ENCODE data around the gene URAD. TPM values are rescaled to one million over a fixed set of nuclear protein-coding genes. Genes with fewer than 3 reads are reported as not detected.
"Not testable (repeated sequence)": the region's sequence is repeated elsewhere in the genome, so short reads cannot be mapped to it uniquely, and the experiment has no call there.

URAD gene, protein sequence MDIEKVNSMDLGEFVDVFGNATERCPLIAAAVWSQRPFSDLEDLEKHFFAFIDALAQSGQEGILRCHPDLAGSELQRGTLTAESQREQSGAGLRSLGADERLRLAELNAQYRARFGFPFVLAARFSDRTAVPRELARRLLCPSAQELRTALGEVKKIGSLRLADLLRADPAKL
- not detected for polyA plus RNA-seq

DNA sequence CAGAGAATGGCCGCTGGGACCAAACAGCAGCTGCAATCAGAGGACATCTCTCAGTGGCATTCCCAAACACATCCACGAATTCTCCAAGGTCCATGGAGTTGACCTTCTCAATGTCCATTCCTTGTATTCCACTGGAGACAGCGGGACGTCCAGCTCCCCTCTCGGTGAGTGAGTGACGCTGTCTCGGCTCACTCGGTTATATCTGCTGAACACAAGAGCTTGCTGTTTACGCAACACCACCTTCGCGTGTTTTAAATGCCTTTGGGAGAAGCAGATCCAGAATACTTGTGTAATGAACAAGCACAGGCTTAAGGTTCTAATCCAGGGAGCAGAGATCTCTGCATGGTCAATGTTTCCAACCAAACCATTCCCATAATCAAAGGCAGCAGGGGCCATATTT is at the start of gene URAD:
TSS of gene URAD (minus strand) at position 174 of the 400 bp plus-strand sequence. CDS start at position 118, 56 bp downstream.
- no peaks in the 10 kb centered on the region for H3K4me1 ChIP-seq (ENCODE audit: control insufficient read depth in 2 of 2, insufficient read depth in 2 of 2, low read length in 1 of 2)
- no peak within 1 kb of the TSS for H3K27ac ChIP-seq (ENCODE audit: low read depth in 2 of 2, low read length in 1 of 2)
- peaks cover 0 to 5% of the 10 kb centered on the region in 2 donors for H3K27me3 ChIP-seq (ENCODE audit: control insufficient read depth in 1 of 2, insufficient read depth in 2 of 2, low read length in 2 of 2)
- H3K9me3 ChIP-seq (ENCODE audit: control insufficient read depth in 2 of 2, insufficient read depth in 1 of 2, low read depth in 1 of 2, low read length in 1 of 2): no peaks in the 10 kb centered on the region
- H3K4me3 ChIP-seq (ENCODE audit: low read depth in 1 of 2, low read length in 2 of 2): no peak within 1 kb of the TSS
- WGBS, 2 donors: 65 to 74% methylated on average over 11 of the region's 11 CpGs
- no peaks in the 10 kb centered on the region for H3K36me3 ChIP-seq (ENCODE audit: control insufficient read depth in 2 of 2, insufficient read depth in 2 of 2, low read length in 1 of 2)

DNA sequence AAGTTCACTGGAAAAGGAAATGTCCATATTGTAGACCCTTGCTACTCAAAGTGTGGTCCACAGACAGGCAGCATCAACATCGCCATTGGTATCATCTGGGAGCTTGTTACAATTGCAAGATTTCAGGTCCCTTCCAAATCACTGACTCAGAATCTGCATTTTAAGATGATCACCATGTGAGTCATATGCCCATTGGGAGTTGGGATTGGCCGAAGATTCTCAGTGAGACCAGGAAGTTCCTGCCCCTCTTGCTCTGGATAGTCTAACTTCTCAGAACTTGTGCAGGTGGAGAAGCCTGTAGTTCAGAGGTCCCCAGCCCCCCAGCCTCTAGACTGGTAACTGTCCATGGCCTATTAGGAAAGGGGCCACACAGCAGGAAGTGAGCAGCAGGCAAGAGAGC is 48.9 kb upstream of the URAD start:
- Histone ChIP-seq H3K27ac (ENCODE audit: low read depth in 2 of 2, low read length in 1 of 2) (no peak overlapping the region), H3K36me3 (ENCODE audit: control insufficient read depth in 2 of 2, insufficient read depth in 2 of 2, low read length in 1 of 2) (no peaks in the 10 kb centered on the region), H3K4me1 (ENCODE audit: control insufficient read depth in 2 of 2, insufficient read depth in 2 of 2, low read length in 1 of 2) (no peaks in the 10 kb centered on the region), H3K4me3 (ENCODE audit: low read depth in 1 of 2, low read length in 2 of 2) (no peak overlapping the region), H3K27me3 (ENCODE audit: control insufficient read depth in 1 of 2, insufficient read depth in 2 of 2, low read length in 2 of 2) (no peaks in the 10 kb centered on the region), H3K9me3 (ENCODE audit: control insufficient read depth in 2 of 2, insufficient read depth in 1 of 2, low read depth in 1 of 2, low read length in 1 of 2) (no peaks in the 10 kb centered on the region)
- 68 to 71% methylated on average over 2 of the region's 2 CpGs for WGBS, 2 donors

DNA sequence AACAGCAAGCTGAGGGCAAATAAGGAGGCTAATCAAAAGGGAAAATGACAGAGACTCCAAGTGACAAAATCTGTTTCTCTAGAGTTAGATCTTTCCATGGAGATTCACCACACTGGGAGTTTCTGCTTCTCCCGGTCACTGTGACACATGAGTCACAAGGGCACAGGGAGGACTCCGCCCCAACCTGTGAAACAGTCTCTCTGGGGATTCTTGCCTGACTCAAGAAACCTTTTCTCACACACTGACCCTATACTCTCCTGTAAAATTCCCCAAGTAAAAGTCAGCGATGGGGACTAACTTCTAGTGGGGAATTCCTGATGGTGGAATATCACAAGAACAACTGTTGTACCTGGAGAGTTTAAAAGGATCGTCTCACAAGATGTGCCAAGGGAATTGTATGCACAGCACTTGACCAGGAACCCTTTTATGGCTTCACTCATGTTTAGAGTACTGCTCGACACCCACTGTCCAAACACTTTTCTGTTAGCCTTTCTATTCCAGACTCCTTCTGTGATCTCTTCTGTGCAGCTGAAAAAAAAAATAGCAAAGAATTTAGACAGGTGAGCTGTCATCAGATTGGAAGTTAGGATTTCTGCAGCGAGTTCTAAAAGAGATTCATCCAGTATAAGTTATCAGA is 46.8 kb upstream of the URAD start:
- H3K36me3 ChIP-seq (ENCODE audit: control insufficient read depth in 2 of 2, insufficient read depth in 2 of 2, low read length in 1 of 2): no peaks in the 10 kb centered on the region
- WGBS, 2 donors: 49% methylated on average over 6 of the region's 6 CpGs
- H3K27me3 ChIP-seq (ENCODE audit: control insufficient read depth in 1 of 2, insufficient read depth in 2 of 2, low read length in 2 of 2): no peaks in the 10 kb centered on the region
- no peaks in the 10 kb centered on the region for H3K9me3 ChIP-seq (ENCODE audit: control insufficient read depth in 2 of 2, insufficient read depth in 1 of 2, low read depth in 1 of 2, low read length in 1 of 2)
- H3K27ac ChIP-seq (ENCODE audit: low read depth in 2 of 2, low read length in 1 of 2): no peak overlapping the region
- H3K4me1 ChIP-seq (ENCODE audit: control insufficient read depth in 2 of 2, insufficient read depth in 2 of 2, low read length in 1 of 2): no peaks in the 10 kb centered on the region
- no peak overlapping the region for H3K4me3 ChIP-seq (ENCODE audit: low read depth in 1 of 2, low read length in 2 of 2)

DNA sequence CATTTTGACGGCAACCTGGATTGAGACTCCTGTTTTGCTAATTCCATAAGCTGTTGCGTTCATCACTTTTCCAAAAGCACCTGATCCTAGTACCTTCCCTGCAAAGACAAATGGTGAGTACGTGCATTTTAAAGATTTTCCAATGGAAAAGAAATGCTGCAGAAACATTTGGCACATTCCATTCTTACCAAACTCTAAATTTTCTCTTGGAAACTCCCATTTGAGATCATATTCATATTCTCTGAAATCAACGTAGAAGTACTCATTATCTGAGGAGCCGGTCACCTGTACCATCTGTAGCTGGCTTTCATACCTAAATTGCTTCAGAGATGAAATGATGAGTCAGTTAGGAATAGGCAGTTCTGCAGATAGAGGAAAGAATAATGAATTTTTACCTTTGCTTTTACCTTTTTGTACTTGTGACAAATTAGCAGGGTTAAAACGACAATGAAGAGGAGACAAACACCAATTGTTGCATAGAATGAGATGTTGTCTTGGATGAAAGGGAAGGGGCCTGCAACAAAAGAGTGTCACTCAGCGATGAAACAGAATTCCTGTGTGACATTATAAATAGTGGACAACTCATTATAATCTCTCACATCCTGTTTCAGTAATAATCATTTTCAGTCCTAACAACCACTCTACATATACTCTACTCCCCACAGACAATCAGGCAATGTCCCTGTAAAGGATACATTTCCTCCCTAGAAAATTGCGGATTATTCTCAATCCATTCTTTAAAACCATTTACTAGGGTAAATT is 45.6 kb upstream of the URAD start:
- Histone ChIP-seq H3K4me1 (ENCODE audit: control insufficient read depth in 2 of 2, insufficient read depth in 2 of 2, low read length in 1 of 2) (no peaks in the 10 kb centered on the region), H3K36me3 (ENCODE audit: control insufficient read depth in 2 of 2, insufficient read depth in 2 of 2, low read length in 1 of 2) (no peaks in the 10 kb centered on the region), H3K27ac (ENCODE audit: low read depth in 2 of 2, low read length in 1 of 2) (no peak overlapping the region), H3K4me3 (ENCODE audit: low read depth in 1 of 2, low read length in 2 of 2) (no peak overlapping the region), H3K9me3 (ENCODE audit: control insufficient read depth in 2 of 2, insufficient read depth in 1 of 2, low read depth in 1 of 2, low read length in 1 of 2) (no peaks in the 10 kb centered on the region), H3K27me3 (ENCODE audit: control insufficient read depth in 1 of 2, insufficient read depth in 2 of 2, low read length in 2 of 2) (no peaks in the 10 kb centered on the region)
- whole genome bisulfite sequencing, 2 donors: 83 to 84% methylated on average over 8 of the region's 8 CpGs

DNA sequence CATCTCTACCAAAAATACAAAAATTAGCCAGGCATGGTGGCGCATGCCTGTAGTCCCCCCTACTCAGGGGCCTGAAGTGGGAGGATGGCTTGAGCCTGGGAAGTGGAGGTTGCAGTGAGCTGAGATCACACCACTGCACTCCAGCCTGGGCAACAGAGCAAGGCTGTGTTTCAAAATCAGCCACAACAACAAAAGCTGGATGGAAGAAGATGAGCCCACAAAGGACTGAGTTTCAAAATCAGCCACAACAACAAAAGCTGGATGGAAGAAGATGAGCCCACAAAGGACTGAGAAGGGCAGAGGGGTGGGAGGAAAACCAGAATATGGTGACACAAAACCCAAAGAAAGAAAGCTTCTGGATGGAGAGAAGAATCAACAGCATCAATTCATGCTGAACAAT is 43.9 kb upstream of the URAD start:
- not testable (repeated sequence) for H3K4me3 ChIP-seq (ENCODE audit: low read depth in 1 of 2, low read length in 2 of 2); H3K27ac ChIP-seq (ENCODE audit: low read depth in 2 of 2, low read length in 1 of 2); H3K27me3 ChIP-seq (ENCODE audit: control insufficient read depth in 1 of 2, insufficient read depth in 2 of 2, low read length in 2 of 2); H3K36me3 ChIP-seq (ENCODE audit: control insufficient read depth in 2 of 2, insufficient read depth in 2 of 2, low read length in 1 of 2); H3K9me3 ChIP-seq (ENCODE audit: control insufficient read depth in 2 of 2, insufficient read depth in 1 of 2, low read depth in 1 of 2, low read length in 1 of 2); H3K4me1 ChIP-seq (ENCODE audit: control insufficient read depth in 2 of 2, insufficient read depth in 2 of 2, low read length in 1 of 2)
- 89 to 90% methylated on average over 1 of the region's 1 CpG for WGBS, 2 donors

DNA sequence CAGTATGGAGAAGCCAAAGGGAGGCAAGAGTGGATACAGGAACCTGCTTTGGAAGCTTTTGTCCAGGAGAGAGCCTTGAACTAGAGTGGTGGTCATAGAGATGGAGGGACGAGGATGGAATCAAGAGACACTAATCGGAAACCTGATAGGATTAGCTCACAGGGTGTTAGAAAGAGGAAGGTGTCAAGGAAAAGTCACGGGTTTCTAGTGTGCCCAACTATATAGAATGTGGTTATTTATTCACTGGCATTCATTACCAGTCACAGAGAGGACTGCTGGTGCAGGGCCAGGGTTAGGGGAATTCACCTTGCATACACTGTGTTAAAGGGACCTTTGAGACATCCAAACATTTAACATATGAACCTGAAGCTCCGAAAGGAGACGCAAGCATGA is 43.4 kb upstream of the URAD start:
- 76 to 77% methylated on average over 5 of the region's 5 CpGs for WGBS, 2 donors
- H3K4me1 ChIP-seq (ENCODE audit: control insufficient read depth in 2 of 2, insufficient read depth in 2 of 2, low read length in 1 of 2): no peaks in the 10 kb centered on the region
- H3K27ac ChIP-seq (ENCODE audit: low read depth in 2 of 2, low read length in 1 of 2): no peak overlapping the region
- no peak overlapping the region for H3K4me3 ChIP-seq (ENCODE audit: low read depth in 1 of 2, low read length in 2 of 2)
- H3K27me3 ChIP-seq (ENCODE audit: control insufficient read depth in 1 of 2, insufficient read depth in 2 of 2, low read length in 2 of 2): no peaks in the 10 kb centered on the region
- H3K36me3 ChIP-seq (ENCODE audit: control insufficient read depth in 2 of 2, insufficient read depth in 2 of 2, low read length in 1 of 2): no peaks in the 10 kb centered on the region
- H3K9me3 ChIP-seq (ENCODE audit: control insufficient read depth in 2 of 2, insufficient read depth in 1 of 2, low read depth in 1 of 2, low read length in 1 of 2): no peaks in the 10 kb centered on the region

DNA sequence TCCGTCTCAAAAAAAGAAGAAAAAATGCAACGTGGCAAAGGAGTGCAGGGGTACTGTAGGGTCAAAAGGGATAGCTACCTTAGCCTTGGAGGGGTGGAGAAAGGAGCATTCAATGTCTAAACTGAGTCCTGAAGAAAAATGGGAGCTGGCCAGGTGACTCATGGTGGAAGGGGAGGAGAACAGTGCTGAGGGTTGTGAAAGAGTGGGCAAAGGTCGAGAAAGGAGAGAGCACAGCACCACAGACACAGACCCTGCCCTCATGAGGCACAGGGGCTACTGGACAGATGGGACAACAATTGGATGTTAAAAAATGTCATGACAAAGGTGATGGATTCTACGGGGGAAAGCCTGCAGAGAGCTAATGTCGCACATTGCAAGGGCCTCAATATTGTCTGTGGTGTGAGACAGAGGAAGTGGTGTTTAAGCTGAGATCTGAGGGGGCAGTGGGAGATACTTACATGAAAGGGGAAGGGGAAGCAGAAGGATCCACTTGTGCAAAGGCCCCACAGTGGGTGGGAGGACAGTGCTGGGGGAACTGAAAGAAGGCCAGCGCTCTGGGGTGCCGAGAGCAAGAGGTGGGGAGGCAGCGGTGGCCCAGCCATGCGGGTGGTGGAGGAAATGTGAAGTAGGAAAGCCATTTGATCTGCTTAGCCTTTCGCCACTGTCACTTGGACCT is 42.9 kb upstream of the URAD start:
- Histone ChIP-seq H3K27ac (ENCODE audit: low read depth in 2 of 2, low read length in 1 of 2) (no peak overlapping the region), H3K9me3 (ENCODE audit: control insufficient read depth in 2 of 2, insufficient read depth in 1 of 2, low read depth in 1 of 2, low read length in 1 of 2) (no peaks in the 10 kb centered on the region), H3K36me3 (ENCODE audit: control insufficient read depth in 2 of 2, insufficient read depth in 2 of 2, low read length in 1 of 2) (no peaks in the 10 kb centered on the region), H3K4me1 (ENCODE audit: control insufficient read depth in 2 of 2, insufficient read depth in 2 of 2, low read length in 1 of 2) (no peaks in the 10 kb centered on the region), H3K27me3 (ENCODE audit: control insufficient read depth in 1 of 2, insufficient read depth in 2 of 2, low read length in 2 of 2) (no peaks in the 10 kb centered on the region), H3K4me3 (ENCODE audit: low read depth in 1 of 2, low read length in 2 of 2) (no peak overlapping the region)
- 79 to 84% methylated on average over 10 of the region's 10 CpGs for WGBS, 2 donors

DNA sequence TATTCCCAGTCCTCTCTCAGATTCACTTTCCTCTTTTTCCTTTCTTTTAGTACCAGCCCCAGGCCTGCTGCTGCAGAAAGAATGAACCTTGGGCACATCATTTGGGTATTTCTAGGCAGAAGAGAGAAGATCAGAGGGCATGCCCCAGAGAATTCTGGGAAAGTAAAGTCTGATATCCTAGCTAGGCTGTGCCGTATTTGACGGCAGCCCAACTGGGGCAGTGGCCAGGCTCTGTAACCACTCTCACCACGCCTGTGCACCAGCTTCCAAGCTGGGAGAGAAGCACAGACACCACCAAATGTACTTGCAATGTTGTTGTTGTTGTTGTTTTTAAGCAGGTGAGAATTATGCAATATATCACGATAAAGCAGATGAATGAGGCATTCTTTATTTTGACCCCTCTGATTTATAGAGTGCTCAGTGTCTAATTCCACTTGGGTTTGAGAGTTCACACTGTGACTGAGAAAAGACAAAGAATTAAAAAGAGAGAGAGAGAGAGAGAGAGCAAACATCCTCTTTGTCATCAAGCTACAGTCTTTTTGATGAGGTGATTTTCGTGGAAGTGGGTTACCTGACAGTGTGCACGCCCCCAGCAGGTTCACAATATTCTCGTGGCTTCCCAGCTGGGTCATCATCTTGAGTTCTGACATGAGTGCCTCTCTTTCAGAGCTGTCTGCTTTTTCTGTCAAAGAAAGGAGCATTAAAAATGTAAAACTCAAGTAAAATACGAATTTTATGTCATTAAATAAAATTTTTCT is 39.3 kb upstream of the URAD start:
- WGBS, 2 donors: 68% methylated on average over 8 of the region's 8 CpGs
- H3K4me3 ChIP-seq (ENCODE audit: low read depth in 1 of 2, low read length in 2 of 2): no peak overlapping the region
- no peaks in the 10 kb centered on the region for H3K4me1 ChIP-seq (ENCODE audit: control insufficient read depth in 2 of 2, insufficient read depth in 2 of 2, low read length in 1 of 2)
- H3K36me3 ChIP-seq (ENCODE audit: control insufficient read depth in 2 of 2, insufficient read depth in 2 of 2, low read length in 1 of 2): no peaks in the 10 kb centered on the region
- H3K9me3 ChIP-seq (ENCODE audit: control insufficient read depth in 2 of 2, insufficient read depth in 1 of 2, low read depth in 1 of 2, low read length in 1 of 2): no peaks in the 10 kb centered on the region
- no peaks in the 10 kb centered on the region for H3K27me3 ChIP-seq (ENCODE audit: control insufficient read depth in 1 of 2, insufficient read depth in 2 of 2, low read length in 2 of 2)
- H3K27ac ChIP-seq (ENCODE audit: low read depth in 2 of 2, low read length in 1 of 2): no peak overlapping the region

DNA sequence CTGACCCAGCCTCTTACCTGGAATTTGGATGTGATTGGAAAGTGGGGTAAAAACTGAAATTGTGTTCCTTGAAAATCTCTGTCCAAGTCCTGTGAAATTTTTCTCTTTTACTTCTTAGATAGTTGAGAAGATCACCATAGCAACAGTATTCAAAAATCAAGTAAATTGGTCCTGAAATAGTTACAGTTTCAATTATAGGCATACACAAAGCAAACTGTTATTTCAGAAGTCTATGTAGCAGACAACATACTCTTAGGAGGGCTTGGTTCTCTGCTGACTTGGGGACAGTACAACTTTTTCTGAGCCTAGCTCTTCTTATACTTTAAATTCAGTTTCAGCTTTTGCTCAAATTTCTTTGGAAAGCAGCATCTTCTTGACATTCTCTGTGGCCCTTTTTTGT is 38.6 kb upstream of the URAD start:
- Histone ChIP-seq H3K27me3 (ENCODE audit: control insufficient read depth in 1 of 2, insufficient read depth in 2 of 2, low read length in 2 of 2) (no peaks in the 10 kb centered on the region), H3K4me3 (ENCODE audit: low read depth in 1 of 2, low read length in 2 of 2) (no peak overlapping the region), H3K36me3 (ENCODE audit: control insufficient read depth in 2 of 2, insufficient read depth in 2 of 2, low read length in 1 of 2) (no peaks in the 10 kb centered on the region), H3K27ac (ENCODE audit: low read depth in 2 of 2, low read length in 1 of 2) (no peak overlapping the region), H3K9me3 (ENCODE audit: control insufficient read depth in 2 of 2, insufficient read depth in 1 of 2, low read depth in 1 of 2, low read length in 1 of 2) (no peaks in the 10 kb centered on the region), H3K4me1 (ENCODE audit: control insufficient read depth in 2 of 2, insufficient read depth in 2 of 2, low read length in 1 of 2) (no peaks in the 10 kb centered on the region)
